ENCODE data around the gene CEP112. TPM values are rescaled to one million over a fixed set of nuclear protein-coding genes. Genes with fewer than 3 reads are reported as not detected.

CEP112 gene
- total RNA-seq, 4 donors from 2014 or later: 1.1 to 12.9 (median 9.1) TPM

DNA sequence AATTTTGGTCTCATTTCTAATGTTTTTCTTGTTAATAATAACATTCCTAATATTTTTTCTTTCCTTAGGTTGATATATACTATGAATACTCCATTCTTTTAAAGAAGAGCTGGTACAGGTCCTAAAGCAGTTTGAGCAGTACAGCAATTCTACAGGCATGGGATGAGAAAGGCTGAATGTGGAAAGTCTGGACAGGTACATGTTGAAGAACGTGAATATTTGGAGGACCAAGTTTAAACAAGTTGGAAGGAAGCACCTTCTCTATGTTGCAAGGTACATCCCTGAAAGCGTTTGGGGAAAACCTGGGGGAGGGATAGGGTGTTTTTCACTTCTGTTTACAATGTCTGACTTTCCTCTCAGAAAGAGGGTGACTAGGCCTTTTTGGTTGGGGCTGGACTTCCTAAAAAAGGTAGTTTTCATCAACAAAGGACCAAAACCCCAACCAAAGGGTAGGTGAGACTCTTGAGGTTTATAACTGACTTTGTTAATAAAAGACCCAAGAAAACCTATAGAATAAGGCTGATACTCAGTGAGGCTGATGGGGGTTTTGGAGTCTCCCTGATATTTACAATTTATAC lies 534.6 kb downstream of the CEP112 start:
- H3K9me3 ChIP-seq: no peaks in the 10 kb centered on the region
- H3K36me3 ChIP-seq: no peaks in the 10 kb centered on the region
- no peak for DNase-seq
- intact Hi-C loops (cut with DNase I; ENCODE audit: low total_unique reads): no loop called here
- in situ Hi-C loops (cut with MboI; ENCODE audit: low pct_ligation_motif_present in 1 of 4, low pct_unique_long_range_greater_than_20kb in 1 of 4, low sequenced_read_pairs in 3 of 4): no loop called here
- no peak overlapping the region for H3K4me3 ChIP-seq
- TF ChIP-seq, protein P1, sequence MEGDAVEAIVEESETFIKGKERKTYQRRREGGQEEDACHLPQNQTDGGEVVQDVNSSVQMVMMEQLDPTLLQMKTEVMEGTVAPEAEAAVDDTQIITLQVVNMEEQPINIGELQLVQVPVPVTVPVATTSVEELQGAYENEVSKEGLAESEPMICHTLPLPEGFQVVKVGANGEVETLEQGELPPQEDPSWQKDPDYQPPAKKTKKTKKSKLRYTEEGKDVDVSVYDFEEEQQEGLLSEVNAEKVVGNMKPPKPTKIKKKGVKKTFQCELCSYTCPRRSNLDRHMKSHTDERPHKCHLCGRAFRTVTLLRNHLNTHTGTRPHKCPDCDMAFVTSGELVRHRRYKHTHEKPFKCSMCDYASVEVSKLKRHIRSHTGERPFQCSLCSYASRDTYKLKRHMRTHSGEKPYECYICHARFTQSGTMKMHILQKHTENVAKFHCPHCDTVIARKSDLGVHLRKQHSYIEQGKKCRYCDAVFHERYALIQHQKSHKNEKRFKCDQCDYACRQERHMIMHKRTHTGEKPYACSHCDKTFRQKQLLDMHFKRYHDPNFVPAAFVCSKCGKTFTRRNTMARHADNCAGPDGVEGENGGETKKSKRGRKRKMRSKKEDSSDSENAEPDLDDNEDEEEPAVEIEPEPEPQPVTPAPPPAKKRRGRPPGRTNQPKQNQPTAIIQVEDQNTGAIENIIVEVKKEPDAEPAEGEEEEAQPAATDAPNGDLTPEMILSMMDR (IDR thresholded peaks at IDR 0.05): no peak
- TF ChIP-seq POLR2A (IDR thresholded peaks at IDR 0.05) (no peak), EP300 (IDR thresholded peaks at IDR 0.05; ENCODE audit: low read depth) (no peak), POLR2AphosphoS5 (IDR thresholded peaks at IDR 0.05) (no peak)
- H3K4me1 ChIP-seq: no peaks in the 10 kb centered on the region
- no peak overlapping the region for H3K27ac ChIP-seq
- 76% methylated on average over 2 of the region's 2 CpGs; no CpG with 5 or more reads in 1 of the 2 donors for WGBS, 2 donors (ENCODE audit: low coverage in 1 of 2)
- H3K27me3 ChIP-seq: no peaks in the 10 kb centered on the region

- Histone ChIP-seq H3K27me3 (no peaks in the 10 kb centered on the region), H3K4me1 (no peaks in the 10 kb centered on the region), H3K9me3 (no peaks in the 10 kb centered on the region), H3K27ac (no peak overlapping the region), H3K36me3 (no peaks in the 10 kb centered on the region), H3K4me3 (no peak overlapping the region)
- intact Hi-C loops (cut with DNase I; ENCODE audit: low total_unique reads): no loop called here
- DNase-seq: no peak
- WGBS, 2 donors (ENCODE audit: low coverage in 1 of 2): 58 to 68% methylated on average over 4 to 7 of the region's 7 CpGs
- in situ Hi-C loops (cut with MboI; ENCODE audit: low pct_ligation_motif_present in 1 of 4, low pct_unique_long_range_greater_than_20kb in 1 of 4, low sequenced_read_pairs in 3 of 4): no loop called here
- TF ChIP-seq, protein P1 (IDR thresholded peaks at IDR 0.05): no peak
- TF ChIP-seq EP300 (IDR thresholded peaks at IDR 0.05; ENCODE audit: low read depth) (no peak), POLR2A (IDR thresholded peaks at IDR 0.05) (no peak), POLR2AphosphoS5 (IDR thresholded peaks at IDR 0.05) (no peak)
These were observed 535.3 kb downstream of the CEP112 start for GRCh38 chr17:65656390-65657250.

DNA sequence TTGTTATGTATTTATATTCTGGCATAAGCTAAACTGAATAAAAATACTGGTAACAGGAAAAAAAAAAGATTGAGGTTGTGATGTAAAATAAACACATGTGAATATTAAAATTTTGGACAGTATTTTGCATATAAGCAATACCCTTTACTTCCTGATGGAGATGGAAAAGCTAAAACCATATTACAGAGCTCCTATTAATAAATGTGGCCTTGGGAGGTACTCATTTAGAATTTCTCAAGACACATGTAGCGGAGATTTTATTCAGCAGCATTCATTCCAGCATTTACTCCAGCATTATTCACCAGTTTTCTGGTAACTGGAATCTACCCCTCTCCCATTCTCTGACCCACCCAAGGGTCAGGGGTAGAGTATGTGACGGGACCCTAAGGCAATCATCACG lies 536.2 kb downstream of the CEP112 start:
- DNase-seq: no peak
- H3K9me3 ChIP-seq: no peaks in the 10 kb centered on the region
- H3K4me1 ChIP-seq: no peaks in the 10 kb centered on the region
- no peaks in the 10 kb centered on the region for H3K27me3 ChIP-seq
- no peak overlapping the region for H3K4me3 ChIP-seq
- no peak for TF ChIP-seq EP300 (IDR thresholded peaks at IDR 0.05; ENCODE audit: low read depth)
- no peak overlapping the region for H3K27ac ChIP-seq
- WGBS, 2 donors (ENCODE audit: low coverage in 1 of 2): 92 to 100% methylated on average over 1 to 3 of the region's 3 CpGs
- H3K36me3 ChIP-seq: no peaks in the 10 kb centered on the region
- in situ Hi-C loops (cut with MboI; ENCODE audit: low pct_ligation_motif_present in 1 of 4, low pct_unique_long_range_greater_than_20kb in 1 of 4, low sequenced_read_pairs in 3 of 4) (no loop called here), intact Hi-C loops (cut with DNase I; ENCODE audit: low total_unique reads) (no loop called here)

GRCh38 chr17:65644545-65644944 lies 547.4 kb downstream of the CEP112 start:
- WGBS, 2 donors (ENCODE audit: low coverage in 1 of 2): 88 to 100% methylated on average over 1 of the region's 1 CpG
- in situ Hi-C loops (cut with MboI; ENCODE audit: low pct_ligation_motif_present in 1 of 4, low pct_unique_long_range_greater_than_20kb in 1 of 4, low sequenced_read_pairs in 3 of 4): no loop called here
- no peak for TF ChIP-seq POLR2A (IDR thresholded peaks at IDR 0.05)
- TF ChIP-seq, protein P1 (IDR thresholded peaks at IDR 0.05): no peak
- H3K9me3 ChIP-seq: peaks cover 5 to 10% of the 10 kb centered on the region in 2 donors
- no peaks in the 10 kb centered on the region for H3K4me1 ChIP-seq
- H3K4me3 ChIP-seq: no peak overlapping the region
- H3K36me3 ChIP-seq: no peaks in the 10 kb centered on the region
- H3K27ac ChIP-seq: no peak overlapping the region
- intact Hi-C loops (cut with DNase I; ENCODE audit: low total_unique reads): no loop called here
- DNase-seq: no peak
- H3K27me3 ChIP-seq: no peaks in the 10 kb centered on the region
